Endodermal cell (in vitro differentiated cells): Measurements from ENCODE around the gene RNF220. TPM values are rescaled to one million over a fixed set of nuclear protein-coding genes. Genes with fewer than 3 reads are reported as not detected.

ENCODE experiments used
- DNase-seq: peaks from one replicate; pipeline ENCODE4 v3.0.0-alpha.2; 2017
- H3K27ac ChIP-seq: 2 replicates; pipeline ENCODE4 v1.5.1; 2013; ENCODE audit warnings: mild to moderate bottlenecking, low read depth, low read length, moderate library complexity
- H3K27me3 ChIP-seq: 2 replicates; pipeline ENCODE4 v1.6.1; 2013; ENCODE audit warnings: mild to moderate bottlenecking, low read length, moderate library complexity; ENCODE audit not compliant: insufficient read depth, control insufficient read depth, poor library complexity, severe bottlenecking
- H3K36me3 ChIP-seq: 2 replicates; pipeline ENCODE4 v1.7.0; 2013; ENCODE audit warnings: mild to moderate bottlenecking, low read length, moderate library complexity; ENCODE audit not compliant: control insufficient read depth, insufficient read depth
- H3K4me1 ChIP-seq: one replicate; pipeline ENCODE4 v1.7.0; 2013; ENCODE audit warnings: low read length; ENCODE audit not compliant: control insufficient read depth, insufficient read depth
- H3K4me3 ChIP-seq: 2 replicates; pipeline ENCODE4 v1.5.1; 2013; ENCODE audit warnings: mild to moderate bottlenecking, low read length, moderate library complexity
- H3K9ac ChIP-seq: 2 replicates; pipeline ENCODE4 v1.6.1; 2013; ENCODE audit warnings: mild to moderate bottlenecking, low read length, moderate library complexity; ENCODE audit not compliant: poor library complexity, severe bottlenecking; ENCODE audit errors: extremely low read depth
- H3K9me3 ChIP-seq: 2 replicates; pipeline ENCODE4 v1.6.1; 2013; ENCODE audit warnings: mild to moderate bottlenecking, low read length, moderate library complexity; ENCODE audit not compliant: control insufficient read depth
- H3K27ac Mint-ChIP-seq: 2 replicates; pipeline ENCODE4 v1.8.0; 2020; ENCODE audit warnings: mixed read lengths
- H3K27me3 Mint-ChIP-seq: 2 replicates; pipeline ENCODE4 v1.8.0; 2021; ENCODE audit warnings: mild to moderate bottlenecking, mixed read lengths; ENCODE audit not compliant: insufficient read depth
- H3K36me3 Mint-ChIP-seq: 2 replicates; pipeline ENCODE4 v1.8.0; 2020; ENCODE audit warnings: low read depth, mixed read lengths
- H3K4me1 Mint-ChIP-seq: 2 replicates; pipeline ENCODE4 v1.8.0; 2020; ENCODE audit warnings: mixed read lengths
- H3K4me3 Mint-ChIP-seq: 2 replicates; pipeline ENCODE4 v1.8.0; 2020; ENCODE audit warnings: mild to moderate bottlenecking, moderate library complexity, mixed read lengths
- H3K9me3 Mint-ChIP-seq: 2 replicates; pipeline ENCODE4 v1.8.0; 2020; ENCODE audit warnings: mild to moderate bottlenecking, mixed read lengths
- WGBS, 2 experiments: methylation state at CpG; one replicate each; pipeline versions ENCODE4 v1.1.5 to v1.1.7; 2013; ENCODE audit warnings: missing lambda C conversion rate in 2 of 2, mixed read lengths in 1 of 2; ENCODE audit not compliant: insufficient coverage in 1 of 2, insufficient read length in 1 of 2; 5-methylcytosine and 5-hydroxymethylcytosine counted together
- total RNA-seq, 2 donors: library from RNA; stranded (reverse); fragmentation: NEBNext Ultra II Directional in 1 of 2; extraction: Animal tissue kit (Norgen Biotek cat#: 25700) in 1 of 2; gene quantifications; 2 replicates in 1 of 2; 3 replicates in 1 of 2; pipeline ENCODE4 v1.2.1, GENCODE V29; 2021
- TF ChIP-seq, protein P1 (sequence below): fragments of 200-600 bp; sonication (generic); conservative IDR thresholded peaks from 2 replicates; pipeline ENCODE4 v1.5.0; 2021; ENCODE audit warnings: antibody characterized with exemption, mild to moderate bottlenecking

RNF220 gene
- total RNA-seq, 2 donors from 2014 or later = 94.6 to 95.5 TPM

DNA sequence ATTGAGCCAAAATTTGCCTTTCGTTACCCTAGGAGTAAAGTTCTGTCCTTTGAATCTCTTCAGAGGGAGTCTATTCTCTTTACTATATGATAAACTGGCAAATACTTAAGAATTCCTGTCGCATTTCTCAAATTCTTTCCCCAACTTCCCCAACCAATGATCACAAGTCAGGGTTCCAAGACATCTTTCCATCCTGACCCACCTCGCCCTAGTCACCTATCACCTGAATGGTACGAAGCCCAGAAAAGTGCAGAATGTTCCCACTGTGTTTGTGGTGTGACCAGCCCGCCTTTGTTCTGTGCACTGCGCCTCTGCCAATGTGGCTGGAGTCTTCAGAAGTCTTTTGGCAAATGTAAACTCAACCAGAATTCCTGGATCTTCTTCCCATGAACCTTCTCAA, 132.5 kb downstream of the RNF220 start:
- Mint-ChIP-seq H3K27ac (no peak overlapping the region), H3K4me3 (no peak overlapping the region), H3K36me3 (no peaks in the 10 kb centered on the region), H3K9me3 (no peaks in the 10 kb centered on the region), H3K4me1 (peaks cover 42% of the 10 kb centered on the region), H3K27me3 (peaks cover 46% of the 10 kb centered on the region)
- Histone ChIP-seq H3K27me3 (peaks cover 31% of the 10 kb centered on the region), H3K36me3 (no peaks in the 10 kb centered on the region), H3K4me1 (peaks cover 6% of the 10 kb centered on the region), H3K9me3 (no peaks in the 10 kb centered on the region), H3K9ac (no peak overlapping the region), H3K27ac (no peak overlapping the region), H3K4me3 (no peak overlapping the region)
- TF ChIP-seq, protein P1, sequence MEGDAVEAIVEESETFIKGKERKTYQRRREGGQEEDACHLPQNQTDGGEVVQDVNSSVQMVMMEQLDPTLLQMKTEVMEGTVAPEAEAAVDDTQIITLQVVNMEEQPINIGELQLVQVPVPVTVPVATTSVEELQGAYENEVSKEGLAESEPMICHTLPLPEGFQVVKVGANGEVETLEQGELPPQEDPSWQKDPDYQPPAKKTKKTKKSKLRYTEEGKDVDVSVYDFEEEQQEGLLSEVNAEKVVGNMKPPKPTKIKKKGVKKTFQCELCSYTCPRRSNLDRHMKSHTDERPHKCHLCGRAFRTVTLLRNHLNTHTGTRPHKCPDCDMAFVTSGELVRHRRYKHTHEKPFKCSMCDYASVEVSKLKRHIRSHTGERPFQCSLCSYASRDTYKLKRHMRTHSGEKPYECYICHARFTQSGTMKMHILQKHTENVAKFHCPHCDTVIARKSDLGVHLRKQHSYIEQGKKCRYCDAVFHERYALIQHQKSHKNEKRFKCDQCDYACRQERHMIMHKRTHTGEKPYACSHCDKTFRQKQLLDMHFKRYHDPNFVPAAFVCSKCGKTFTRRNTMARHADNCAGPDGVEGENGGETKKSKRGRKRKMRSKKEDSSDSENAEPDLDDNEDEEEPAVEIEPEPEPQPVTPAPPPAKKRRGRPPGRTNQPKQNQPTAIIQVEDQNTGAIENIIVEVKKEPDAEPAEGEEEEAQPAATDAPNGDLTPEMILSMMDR = no peak
- 90 to 94% methylated on average over 6 of the region's 6 CpGs for WGBS, 2 experiments
- DNase-seq = peak; percentile 53

GRCh38 chr1:44537956-44538355, 132.9 kb downstream of the RNF220 start:
- H3K27ac Mint-ChIP-seq = no peak overlapping the region
- WGBS, 2 experiments = 93% methylated on average over 3 of the region's 3 CpGs
- Histone ChIP-seq H3K4me1 (peaks cover 8% of the 10 kb centered on the region), H3K36me3 (no peaks in the 10 kb centered on the region), H3K27me3 (peaks cover 31% of the 10 kb centered on the region), H3K4me3 (no peak overlapping the region), H3K9me3 (no peaks in the 10 kb centered on the region), H3K9ac (no peak overlapping the region), H3K27ac (no peak overlapping the region)
- TF ChIP-seq, protein P1 = no peak
- H3K4me3 Mint-ChIP-seq = no peak overlapping the region
- H3K9me3 Mint-ChIP-seq = no peaks in the 10 kb centered on the region
- H3K4me1 Mint-ChIP-seq = peaks cover 38% of the 10 kb centered on the region
- H3K27me3 Mint-ChIP-seq = peaks cover 46% of the 10 kb centered on the region
- DNase-seq = no peak
- no peaks in the 10 kb centered on the region for H3K36me3 Mint-ChIP-seq

DNA sequence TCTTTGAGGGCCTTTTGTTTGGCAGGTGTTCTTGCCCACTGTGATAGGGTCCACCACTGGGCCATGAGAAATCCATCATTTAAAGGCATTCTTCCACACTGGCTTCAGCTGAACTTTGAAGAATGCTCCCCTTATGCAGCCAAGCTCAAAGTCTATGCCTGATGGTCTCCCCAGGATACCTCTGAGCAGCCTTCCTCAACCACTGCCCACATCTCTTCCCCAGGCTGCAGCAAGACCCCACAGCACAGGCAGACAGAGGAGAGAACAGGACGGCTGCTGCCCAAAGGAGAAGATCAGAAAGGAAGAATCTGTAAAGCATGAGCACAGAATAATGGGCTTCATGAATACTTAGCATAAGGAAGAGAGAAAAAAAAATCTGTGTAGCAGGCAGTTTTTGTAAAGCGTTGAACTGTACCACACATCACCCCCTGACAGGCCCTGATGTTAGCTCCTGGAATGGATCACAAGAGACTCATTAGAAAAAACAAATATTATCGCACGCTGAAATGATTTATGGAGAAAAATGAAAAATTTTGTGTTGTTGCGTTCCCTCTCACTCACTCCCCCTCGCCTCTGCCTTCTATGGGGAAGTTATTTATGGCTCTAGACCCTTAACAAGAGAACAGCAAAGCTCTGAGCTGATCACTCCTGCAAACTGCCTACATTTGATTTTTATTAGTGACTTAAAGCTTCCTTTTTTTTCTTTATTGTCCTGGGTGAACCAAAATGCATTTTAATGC, 135.1 kb downstream of the RNF220 start:
- H3K27ac Mint-ChIP-seq = no peak overlapping the region
- Histone ChIP-seq H3K9ac (no peak overlapping the region), H3K4me3 (no peak overlapping the region), H3K27ac (no peak overlapping the region), H3K4me1 (peaks cover 8% of the 10 kb centered on the region), H3K9me3 (no peaks in the 10 kb centered on the region), H3K36me3 (no peaks in the 10 kb centered on the region), H3K27me3 (peaks cover 48% of the 10 kb centered on the region)
- 71 to 88% methylated on average over 2 to 6 of the region's 6 CpGs for WGBS, 2 experiments
- H3K4me3 Mint-ChIP-seq = no peak overlapping the region
- H3K9me3 Mint-ChIP-seq = no peaks in the 10 kb centered on the region
- H3K4me1 Mint-ChIP-seq = peaks cover 52% of the 10 kb centered on the region
- peaks cover 65% of the 10 kb centered on the region for H3K27me3 Mint-ChIP-seq
- peak; percentile 39 for DNase-seq
- H3K36me3 Mint-ChIP-seq = no peaks in the 10 kb centered on the region
- TF ChIP-seq, protein P1 = no peak
